CD8-positive, alpha-beta memory T cell (primary cell): Measurements from ENCODE around the gene PLCG1. TPM values are rescaled to one million over a fixed set of nuclear protein-coding genes. Genes with fewer than 3 reads are reported as not detected.

Experiments used
- CTCF ChIA-PET: fragments of 350-600 bp; sonication (Branson Sonifier 250); formaldehyde crosslinking; loops from one replicate; lab custom pipeline; 2021; ENCODE audit warnings: antibody characterized with exemption; lab: Charles Lee
- POLR2A ChIA-PET: fragments of 350-600 bp; sonication (Branson Sonifier 250); formaldehyde crosslinking; loops from one replicate; lab custom pipeline; 2021; ENCODE audit warnings: antibody characterized with exemption; lab: Charles Lee
- DNase-seq, 5 donors: peaks; one replicate each; pipeline versions ENCODE4 v3.0.0 to v3.0.0-alpha.2; 2020 to 2022; ENCODE audit warnings: mixed read lengths in 1 of 5
- H3K27ac ChIP-seq: one replicate; pipeline ENCODE4 v1.7.0; 2013; ENCODE audit warnings: low read depth, mild to moderate bottlenecking, low read length, moderate library complexity
- H3K27me3 ChIP-seq: 2 replicates; pipeline ENCODE4 v1.7.0; 2013; ENCODE audit warnings: low read length, mild to moderate bottlenecking; ENCODE audit not compliant: insufficient read depth, poor library complexity, severe bottlenecking
- H3K36me3 ChIP-seq: 2 replicates; pipeline ENCODE4 v1.7.0; 2013; ENCODE audit warnings: mild to moderate bottlenecking, low read length, moderate library complexity; ENCODE audit not compliant: insufficient read depth
- H3K4me1 ChIP-seq: 2 replicates; pipeline ENCODE4 v1.7.0; 2013; ENCODE audit warnings: mild to moderate bottlenecking, low read length, moderate library complexity; ENCODE audit not compliant: insufficient read depth
- H3K4me3 ChIP-seq: 2 replicates; pipeline ENCODE4 v1.7.0; 2013; ENCODE audit warnings: mild to moderate bottlenecking, low read length
- H3K9me3 ChIP-seq: 2 replicates; pipeline ENCODE4 v1.7.0; 2013; ENCODE audit warnings: mild to moderate bottlenecking, low read length
- H3K27ac Mint-ChIP-seq, 8 donors: one replicate each; pipeline ENCODE4 v1.8.0; 2020 to 2021; ENCODE audit warnings: mixed read lengths in 8 of 8, mild to moderate bottlenecking in 6 of 8, inconsistent platforms in 3 of 8, moderate library complexity in 3 of 8
- H3K27me3 Mint-ChIP-seq, 2 donors: one replicate each; pipeline ENCODE4 v1.8.0; 2020 to 2021; ENCODE audit warnings: mixed read lengths in 2 of 2, mild to moderate bottlenecking in 1 of 2, moderate library complexity in 1 of 2
- H3K36me3 Mint-ChIP-seq, 3 donors: one replicate each; pipeline ENCODE4 v1.8.0; 2020 to 2021; ENCODE audit warnings: mixed read lengths in 3 of 3, inconsistent platforms in 1 of 3, mild to moderate bottlenecking in 1 of 3
- H3K4me1 Mint-ChIP-seq, 3 donors: one replicate each; pipeline ENCODE4 v1.8.0; 2020 to 2021; ENCODE audit warnings: mixed read lengths in 3 of 3, inconsistent platforms in 1 of 3, mild to moderate bottlenecking in 1 of 3
- H3K4me3 Mint-ChIP-seq, 7 donors: one replicate each; pipeline ENCODE4 v1.8.0; 2020 to 2021; ENCODE audit warnings: mixed read lengths in 7 of 7, mild to moderate bottlenecking in 6 of 7, moderate library complexity in 4 of 7, inconsistent platforms in 2 of 7
- H3K9me3 Mint-ChIP-seq, 5 donors: one replicate each; pipeline ENCODE4 v1.8.0; 2020 to 2022; ENCODE audit warnings: mixed read lengths in 5 of 5, mild to moderate bottlenecking in 3 of 5, moderate library complexity in 2 of 5, inconsistent platforms in 1 of 5
- polyA plus RNA-seq: library from polyadenylated mRNA; unstranded; fragments of 300-500 nt; fragmentation: Illumina TruSeq; gene quantifications from one replicate; pipeline ENCODE4 v1.2.3, GENCODE V29; 2021
- total RNA-seq, 2 experiments: library from RNA; stranded (reverse); gene quantifications; one replicate each; pipeline ENCODE4 v1.2.3, GENCODE V29; 2021

Gene PLCG1
- total and polyA plus RNA-seq, 3 experiments from 2014 or later = 73.5 to 108 (median 104) TPM

DNA sequence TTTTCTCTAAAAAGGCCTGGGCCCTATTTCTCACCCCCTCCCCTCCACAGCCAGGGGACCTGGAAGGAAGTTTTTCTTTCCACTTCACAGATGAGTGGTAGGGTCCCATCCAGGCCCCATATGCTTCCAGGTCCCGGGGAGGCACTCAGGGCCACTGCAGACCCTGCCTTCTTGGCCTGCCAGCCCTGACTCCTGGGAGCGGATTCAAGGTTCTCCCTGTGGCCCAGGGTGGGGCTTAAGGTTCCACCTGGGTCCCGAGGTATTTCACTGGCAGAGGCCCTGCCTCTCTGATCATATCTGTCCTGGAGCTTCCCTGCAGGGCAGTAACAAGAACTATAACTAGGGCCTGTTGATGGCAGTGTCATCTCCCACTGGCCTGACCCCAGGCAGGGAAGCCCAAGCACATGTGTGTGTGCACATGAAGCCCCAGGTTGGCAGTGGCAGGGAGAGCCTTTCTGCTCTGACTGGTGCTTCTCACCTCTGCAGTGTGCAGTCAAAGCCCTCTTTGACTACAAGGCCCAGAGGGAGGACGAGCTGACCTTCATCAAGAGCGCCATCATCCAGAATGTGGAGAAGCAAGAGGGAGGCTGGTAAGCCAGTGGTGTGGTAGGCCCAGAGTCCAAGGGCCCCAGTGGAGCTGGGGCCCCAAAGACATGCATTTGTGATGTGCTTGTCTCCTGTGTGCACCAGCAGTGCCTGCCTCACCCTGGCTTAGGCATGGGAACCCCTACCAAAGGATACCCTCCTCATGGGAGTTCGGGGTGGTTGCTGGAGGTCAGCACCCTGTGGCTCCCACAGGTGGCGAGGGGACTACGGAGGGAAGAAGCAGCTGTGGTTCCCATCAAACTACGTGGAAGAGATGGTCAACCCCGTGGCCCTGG, 31.2 kb downstream of the PLCG1 start:
- Mint-ChIP-seq H3K9me3 (no peaks in the 10 kb centered on the region), H3K27ac (peak overlapping the region in 7 of 8 donors; percentile 47 to 98 (median 87)), H3K36me3 (peaks cover 15 to 99% (median 34%) of the 10 kb centered on the region in 3 donors), H3K4me3 (peak overlapping the region in 1 of 7 donors; percentile 87), H3K27me3 (peaks cover 0 to 1% of the 10 kb centered on the region in 2 donors), H3K4me1 (peaks cover 42 to 63% (median 54%) of the 10 kb centered on the region in 3 donors)
- ChIA-PET POLR2A (interaction anchor here (1.6 kb wide), 1 partner anchor 11 kb away, joined by 8 read pairs; no protein-coding TSS in a partner anchor), CTCF (interaction anchor here (1.0 to 4.8 kb wide), 5 partner anchors 11 to 169 kb away, joined by 3 to 23 read pairs (median 4); no protein-coding TSS in a partner anchor)
- Histone ChIP-seq H3K9me3 (no peaks in the 10 kb centered on the region), H3K4me3 (no peak overlapping the region), H3K27me3 (no peaks in the 10 kb centered on the region), H3K36me3 (peaks cover 97% of the 10 kb centered on the region), H3K27ac (no peak overlapping the region), H3K4me1 (peaks cover 15% of the 10 kb centered on the region)
- DNase-seq = peak in 1 of 5 donors; percentile 30

DNA sequence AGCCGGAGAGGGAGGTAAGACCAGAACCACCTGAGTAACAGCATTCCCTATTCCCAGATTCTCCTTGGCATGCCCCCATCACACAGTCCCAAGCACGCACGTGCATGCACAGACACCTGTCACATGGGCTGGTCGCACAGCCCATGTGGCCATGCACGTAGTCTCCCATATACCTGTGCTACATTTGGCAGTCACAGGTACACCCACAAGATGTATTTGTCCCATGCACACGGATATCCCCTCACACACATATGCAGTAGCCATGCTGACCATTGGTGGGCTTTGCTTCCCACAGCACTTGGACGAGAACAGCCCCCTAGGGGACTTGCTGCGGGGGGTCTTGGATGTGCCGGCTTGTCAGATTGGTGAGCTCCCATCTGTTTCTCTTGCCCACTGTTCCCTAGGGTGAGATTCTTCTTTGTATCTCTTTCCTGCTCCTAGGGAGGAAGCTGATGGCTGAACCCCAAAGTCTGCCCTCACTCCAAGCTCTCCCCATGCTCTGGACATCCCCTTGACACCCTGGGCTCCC, 31.9 kb downstream of the PLCG1 start:
- Histone ChIP-seq H3K4me1 (peaks cover 14% of the 10 kb centered on the region), H3K36me3 (peaks cover 97% of the 10 kb centered on the region), H3K9me3 (no peaks in the 10 kb centered on the region), H3K27me3 (no peaks in the 10 kb centered on the region), H3K27ac (no peak overlapping the region), H3K4me3 (no peak overlapping the region)
- Mint-ChIP-seq H3K9me3 (no peaks in the 10 kb centered on the region), H3K4me3 (no peak overlapping the region), H3K27me3 (peaks cover 0 to 1% of the 10 kb centered on the region in 2 donors), H3K36me3 (peaks cover 13 to 99% (median 30%) of the 10 kb centered on the region in 3 donors), H3K27ac (peak overlapping the region in 7 of 8 donors; percentile 26 to 97 (median 63)), H3K4me1 (peaks cover 37 to 56% (median 47%) of the 10 kb centered on the region in 3 donors)
- ChIA-PET CTCF (interaction anchor here (1.0 to 4.8 kb wide), 3 partner anchors 12 to 35 kb away, joined by 3 to 23 read pairs (median 10); no protein-coding TSS in a partner anchor), POLR2A (interaction anchor here (1.2 kb wide), 1 partner anchor 34 kb away, joined by 3 read pairs; no protein-coding TSS in a partner anchor)
- DNase-seq = peak in 1 of 5 donors; percentile 35

- no peaks in the 10 kb centered on the region for H3K9me3 Mint-ChIP-seq
- no peaks in the 10 kb centered on the region for H3K9me3 ChIP-seq
- no peaks in the 10 kb centered on the region for H3K27me3 Mint-ChIP-seq
- peak overlapping the region in 6 of 8 donors; percentile 39 to 70 (median 53) for H3K27ac Mint-ChIP-seq
- CTCF ChIA-PET = interaction anchor here (2.3 to 4.8 kb wide), 2 partner anchors 12 to 35 kb away, joined by 10 to 23 read pairs; no protein-coding TSS in a partner anchor
- H3K36me3 Mint-ChIP-seq = peaks cover 9 to 99% (median 28%) of the 10 kb centered on the region in 3 donors
- H3K4me1 Mint-ChIP-seq = peaks cover 39 to 52% (median 46%) of the 10 kb centered on the region in 3 donors
- H3K27me3 ChIP-seq = no peaks in the 10 kb centered on the region
- DNase-seq = peak in 1 of 5 donors; percentile 29
- no peak overlapping the region for H3K4me3 Mint-ChIP-seq
- no peak overlapping the region for H3K4me3 ChIP-seq
- H3K27ac ChIP-seq = no peak overlapping the region
- POLR2A ChIA-PET = interaction anchor here (1.2 kb wide), 1 partner anchor 34 kb away, joined by 3 read pairs; no protein-coding TSS in a partner anchor
- H3K4me1 ChIP-seq = peaks cover 14% of the 10 kb centered on the region
- peaks cover 97% of the 10 kb centered on the region for H3K36me3 ChIP-seq
Measured at GRCh38 chr20:41169791-41170351, 32.5 kb downstream of the PLCG1 start.

GRCh38 chr20:41170386-41171105, 33.2 kb downstream of the PLCG1 start:
- H3K4me3 ChIP-seq = no peak overlapping the region
- no peak for DNase-seq
- ChIA-PET CTCF (interaction anchor here (2.3 to 4.8 kb wide), 2 partner anchors 13 to 35 kb away, joined by 10 to 23 read pairs; no protein-coding TSS in a partner anchor), POLR2A (interaction anchor here (0.7 to 1.2 kb wide), 2 partner anchors 16 to 35 kb away, joined by 3 to 7 read pairs; no protein-coding TSS in a partner anchor)
- no peaks in the 10 kb centered on the region for H3K27me3 ChIP-seq
- H3K9me3 Mint-ChIP-seq = no peaks in the 10 kb centered on the region
- H3K4me1 Mint-ChIP-seq = peaks cover 39 to 48% (median 47%) of the 10 kb centered on the region in 3 donors
- peaks cover 8 to 99% (median 27%) of the 10 kb centered on the region in 3 donors for H3K36me3 Mint-ChIP-seq
- no peak overlapping the region for H3K4me3 Mint-ChIP-seq
- no peaks in the 10 kb centered on the region for H3K9me3 ChIP-seq
- H3K4me1 ChIP-seq = peaks cover 14% of the 10 kb centered on the region
- H3K27me3 Mint-ChIP-seq = no peaks in the 10 kb centered on the region
- peaks cover 94% of the 10 kb centered on the region for H3K36me3 ChIP-seq
- H3K27ac ChIP-seq = no peak overlapping the region
- H3K27ac Mint-ChIP-seq = peak overlapping the region; percentile 44 to 98 (median 79)

DNA sequence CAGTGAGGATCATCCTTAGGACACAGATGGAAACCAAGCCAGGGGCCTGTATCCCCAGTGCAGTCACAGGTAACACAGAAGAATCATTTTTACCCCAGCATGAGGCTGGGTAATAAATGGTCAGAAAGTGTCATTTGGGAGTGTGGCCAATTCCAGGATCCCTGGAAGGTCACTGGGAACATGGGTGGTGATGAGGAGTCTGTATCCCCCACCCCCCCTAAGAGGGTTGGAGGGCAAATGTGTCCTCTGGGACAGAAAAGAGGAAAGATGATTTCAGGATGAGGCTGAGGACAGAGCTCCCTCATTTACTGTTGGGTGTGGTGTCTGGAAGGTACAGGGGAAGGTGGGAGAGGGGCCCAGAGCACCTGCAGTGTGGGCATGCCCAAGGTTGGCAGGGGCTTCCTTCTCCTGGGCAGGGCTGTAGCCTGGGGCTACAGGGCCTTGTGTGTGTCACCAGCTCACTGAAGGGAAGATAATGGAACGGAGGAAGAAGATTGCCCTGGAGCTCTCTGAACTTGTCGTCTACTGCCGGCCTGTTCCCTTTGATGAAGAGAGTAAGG, 34.5 kb downstream of the PLCG1 start:
- H3K9me3 ChIP-seq = no peaks in the 10 kb centered on the region
- Mint-ChIP-seq H3K27ac (peak overlapping the region; percentile 8 to 98 (median 85)), H3K4me1 (peaks cover 36 to 46% (median 40%) of the 10 kb centered on the region in 3 donors), H3K27me3 (no peaks in the 10 kb centered on the region), H3K4me3 (no peak overlapping the region), H3K36me3 (peaks cover 4 to 99% (median 25%) of the 10 kb centered on the region in 3 donors), H3K9me3 (no peaks in the 10 kb centered on the region)
- H3K4me1 ChIP-seq = peaks cover 9% of the 10 kb centered on the region
- H3K4me3 ChIP-seq = no peak overlapping the region
- peaks cover 82% of the 10 kb centered on the region for H3K36me3 ChIP-seq
- DNase-seq = no peak
- H3K27ac ChIP-seq = no peak overlapping the region
- ChIA-PET POLR2A (interaction anchor here (1.6 kb wide), 1 partner anchor 30 kb away, joined by 5 read pairs; no protein-coding TSS in a partner anchor), CTCF (interaction anchor here (0.9 to 3.6 kb wide), 9 partner anchors 9 to 169 kb away, joined by 3 to 49 read pairs (median 20); partner anchors contain the start of gene LPIN3)
- H3K27me3 ChIP-seq = no peaks in the 10 kb centered on the region

DNA sequence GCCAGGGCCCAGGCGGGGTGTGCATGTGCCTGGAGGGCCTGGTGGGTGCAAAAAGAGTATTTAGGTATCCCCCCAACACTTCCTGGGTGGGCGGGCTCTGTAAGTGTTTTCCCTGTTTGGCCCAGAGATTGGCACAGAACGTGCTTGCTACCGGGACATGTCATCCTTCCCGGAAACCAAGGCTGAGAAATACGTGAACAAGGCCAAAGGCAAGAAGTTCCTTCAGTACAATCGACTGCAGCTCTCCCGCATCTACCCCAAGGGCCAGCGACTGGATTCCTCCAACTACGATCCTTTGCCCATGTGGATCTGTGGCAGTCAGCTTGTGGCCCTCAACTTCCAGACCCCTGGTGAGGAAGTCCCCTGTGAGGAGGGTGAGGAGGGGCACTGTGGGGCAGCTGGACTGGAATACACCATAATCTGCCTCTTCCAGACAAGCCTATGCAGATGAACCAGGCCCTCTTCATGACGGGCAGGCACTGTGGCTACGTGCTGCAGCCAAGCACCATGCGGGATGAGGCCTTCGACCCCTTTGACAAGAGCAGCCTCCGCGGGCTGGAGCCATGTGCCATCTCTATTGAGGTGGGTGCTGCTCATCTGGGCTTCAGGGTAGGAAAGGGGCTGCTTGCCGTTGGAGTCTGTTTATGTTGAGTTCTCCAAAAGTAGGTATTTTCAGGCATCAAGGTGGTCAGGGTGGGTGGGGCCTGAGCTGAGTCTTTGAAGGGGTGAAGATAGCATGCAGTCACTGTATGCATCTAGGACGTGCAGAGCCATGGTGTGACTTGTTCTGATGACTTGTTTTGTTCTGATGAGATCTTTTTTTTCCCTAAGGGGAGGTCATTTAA, 35.2 kb downstream of the PLCG1 start:
- Mint-ChIP-seq H3K4me3 (no peak overlapping the region), H3K27ac (peak overlapping the region; percentile 72 to 98 (median 82)), H3K27me3 (no peaks in the 10 kb centered on the region), H3K36me3 (peaks cover 0 to 97% (median 22%) of the 10 kb centered on the region in 3 donors), H3K9me3 (no peaks in the 10 kb centered on the region), H3K4me1 (peaks cover 29 to 39% (median 33%) of the 10 kb centered on the region in 3 donors)
- POLR2A ChIA-PET = interaction anchor here (0.7 to 1.6 kb wide), 3 partner anchors 30 to 168 kb away, joined by 3 to 5 read pairs (median 5); partner anchors contain the start of gene LPIN3
- H3K27ac ChIP-seq = no peak overlapping the region
- no peaks in the 10 kb centered on the region for H3K9me3 ChIP-seq
- DNase-seq = no peak
- CTCF ChIA-PET = interaction anchor here (0.6 to 3.6 kb wide), 23 partner anchors 8 to 209 kb away, joined by 3 to 49 read pairs (median 5); partner anchors contain the start of gene LPIN3
- peaks cover 75% of the 10 kb centered on the region for H3K36me3 ChIP-seq
- H3K4me1 ChIP-seq = peaks cover 4% of the 10 kb centered on the region
- no peak overlapping the region for H3K4me3 ChIP-seq
- H3K27me3 ChIP-seq = no peaks in the 10 kb centered on the region
